GM23248 (cell line): Measurements from ENCODE around the gene YWHAQ. TPM values are rescaled to one million over a fixed set of nuclear protein-coding genes. Genes with fewer than 3 reads are reported as not detected.
A peak's percentile ranks its signal among the peaks of the same experiment; 100 is the strongest.

Source experiments
- DNase-seq: peaks from one replicate; pipeline ENCODE4 v3.0.0-alpha.2; 2015
- H2AFZ ChIP-seq: fragments of 200-600 bp; sonication (generic); 2 replicates; pipeline ENCODE4 v1.6.1; 2016; ENCODE audit warnings: antibody characterized with exemption
- H3F3A ChIP-seq: fragments of 200-600 bp; sonication (generic); 2 replicates; pipeline ENCODE4 v1.6.1; 2016; ENCODE audit warnings: mild to moderate bottlenecking, antibody characterized with exemption, mixed run types; ENCODE audit not compliant: insufficient read depth
- H3K27ac ChIP-seq: fragments of 200-600 bp; sonication (generic); 2 replicates; pipeline ENCODE4 v1.5.1; 2016; ENCODE audit warnings: mild to moderate bottlenecking
- H3K27me3 ChIP-seq: fragments of 200-600 bp; sonication (generic); replicated peaks from 2 replicates; pipeline ENCODE4 v1.6.1; 2016; ENCODE audit warnings: mild to moderate bottlenecking; ENCODE audit not compliant: insufficient read depth
- H3K36me3 ChIP-seq: fragments of 200-600 bp; sonication (generic); 2 replicates; pipeline ENCODE4 v1.6.1; 2016; ENCODE audit warnings: low read depth, mild to moderate bottlenecking
- H3K4me1 ChIP-seq: fragments of 200-600 bp; sonication (generic); 2 replicates; pipeline ENCODE4 v1.6.1; 2016; ENCODE audit warnings: mild to moderate bottlenecking; ENCODE audit not compliant: insufficient read depth
- H3K4me2 ChIP-seq: fragments of 200-600 bp; sonication (generic); one replicate; pipeline ENCODE4 v1.6.1; 2016; ENCODE audit warnings: mild to moderate bottlenecking; ENCODE audit not compliant: unreplicated experiment
- H3K4me3 ChIP-seq: fragments of 200-600 bp; sonication (generic); 2 replicates; pipeline ENCODE4 v1.5.1; 2016; ENCODE audit warnings: mild to moderate bottlenecking
- H3K79me2 ChIP-seq: fragments of 200-600 bp; sonication (generic); 2 replicates; pipeline ENCODE4 v1.6.1; 2016; ENCODE audit warnings: mild to moderate bottlenecking; ENCODE audit not compliant: insufficient read depth
- H3K9ac ChIP-seq: fragments of 200-600 bp; sonication (generic); 2 replicates; pipeline ENCODE4 v1.6.1; 2016; ENCODE audit warnings: mild to moderate bottlenecking
- H3K9me2 ChIP-seq: fragments of 200-600 bp; sonication (generic); 2 replicates; pipeline ENCODE4 v1.6.1; 2016; ENCODE audit warnings: mixed run types, mild to moderate bottlenecking, moderate library complexity; ENCODE audit not compliant: insufficient read depth
- H3K9me3 ChIP-seq: fragments of 200-600 bp; sonication (generic); one replicate; pipeline ENCODE4 v1.6.1; 2017; ENCODE audit warnings: low read depth
- H4K20me1 ChIP-seq: fragments of 200-600 bp; sonication (generic); 2 replicates; pipeline ENCODE4 v1.6.0; 2016; ENCODE audit not compliant: insufficient read depth
- EZH2 ChIP-seq: fragments of 200-600 bp; sonication (generic); IDR thresholded peaks from 2 replicates; pipeline ENCODE4 v1.6.1; 2018; ENCODE audit warnings: antibody characterized with exemption, mild to moderate bottlenecking; ENCODE audit not compliant: insufficient read depth, poor library complexity, severe bottlenecking
- EZH2phosphoT487 ChIP-seq: fragments of 200-600 bp; sonication (generic); IDR thresholded peaks from 2 replicates; pipeline ENCODE4 v1.6.1; 2018; ENCODE audit warnings: antibody characterized with exemption, moderate library complexity, mild to moderate bottlenecking, low read depth; ENCODE audit not compliant: insufficient read depth
- WGBS, 2 experiments: methylation state at CpG; one replicate each; pipeline ENCODE4 v1.1.6; 2015 to 2017; ENCODE audit warnings: low lambda C conversion rate in 2 of 2, low coverage in 1 of 2; ENCODE audit errors: missing lambda C conversion rate in 2 of 2; 5-methylcytosine and 5-hydroxymethylcytosine counted together
- in situ Hi-C: fragments of 300-500 bp; cut with MboI; formaldehyde crosslinking; loops from 2 replicates; pipeline ENCODE4 v1.15.0; 2020
- polyA plus RNA-seq: library from polyadenylated mRNA; unstranded; fragments of >200 nt; fragmentation: Nextera tagmentation; extraction: Ambion mirVana; gene quantifications from 2 replicates; pipeline ENCODE4 v1.2.1, GENCODE V29; 2016
- total RNA-seq: library from RNA; depleted of rRNA; stranded (reverse); fragments of >200 nt; shearing (Covaris generic); gene quantifications from 2 replicates; pipeline ENCODE4 v1.2.3, GENCODE V29; 2014

YWHAQ gene
- total and polyA plus RNA-seq, 2 experiments from 2014 or later: 400 to 694 TPM

DNA sequence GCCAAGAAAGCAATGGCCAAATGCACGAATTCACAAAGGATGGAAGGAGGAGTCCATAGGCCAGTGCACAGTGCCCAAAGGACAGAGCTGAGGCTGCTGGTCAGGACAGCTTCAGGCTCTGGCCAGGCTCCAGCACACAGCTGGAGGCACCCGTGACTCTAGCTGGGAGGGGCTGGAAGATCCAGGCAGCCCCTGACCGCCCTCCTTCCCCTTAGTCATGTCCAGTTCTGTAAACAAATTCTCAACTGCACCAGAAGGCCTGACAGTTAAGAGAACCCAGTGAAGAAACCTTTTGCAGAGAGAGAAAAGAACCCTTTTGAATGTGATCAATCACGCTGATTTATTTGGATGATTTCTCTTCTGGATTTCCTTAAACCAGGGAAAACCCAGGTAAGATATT, 7.7 kb upstream of the YWHAQ start:
- Histone ChIP-seq H3K4me2 (peak overlapping the region; percentile 45), H3K9ac (peak overlapping the region; percentile 61), H3K27me3 (no peaks in the 10 kb centered on the region), H3K79me2 (no peaks in the 10 kb centered on the region), H3F3A (peaks cover 34% of the 10 kb centered on the region), H3K4me3 (peak overlapping the region; percentile 11; the same call in 1 of the 2 replicates), H3K9me3 (no peaks in the 10 kb centered on the region), H3K4me1 (peaks cover 29% of the 10 kb centered on the region), H3K36me3 (no peaks in the 10 kb centered on the region), H4K20me1 (no peaks in the 10 kb centered on the region), H3K27ac (peak overlapping the region; percentile 62), H2AFZ (0 out of 2 replicates have a peak overlapping the region, but pooled peaks have one; percentile 31), H3K9me2 (no peaks in the 10 kb centered on the region)
- peak; percentile 98 for DNase-seq
- 11 to 19% methylated on average over 4 of the region's 4 CpGs for WGBS, 2 experiments
- TF ChIP-seq EZH2: no peak
- no peak for TF ChIP-seq EZH2phosphoT487
- in situ Hi-C loops: no loop called here

DNA sequence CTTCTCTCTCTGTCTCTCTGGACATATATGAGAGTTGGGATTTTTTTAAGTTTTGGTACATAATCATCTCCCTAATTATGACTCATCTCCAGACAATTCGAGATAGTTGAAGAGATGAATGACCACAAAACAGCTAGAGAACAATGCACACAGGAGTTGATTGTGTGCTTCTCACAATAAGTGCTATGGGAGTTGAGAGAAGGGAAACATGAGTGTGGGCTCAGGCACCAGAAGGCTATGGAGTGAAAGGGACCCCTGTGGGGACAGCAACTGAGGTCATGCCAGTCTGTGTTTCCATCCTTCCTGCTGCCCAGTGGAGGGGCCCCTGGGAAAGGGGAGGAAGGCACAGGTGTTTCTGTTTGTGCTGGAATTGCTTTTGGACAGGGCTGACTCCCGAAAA, 6.5 kb upstream of the YWHAQ start:
- no peaks in the 10 kb centered on the region for H3K36me3 ChIP-seq
- H3F3A ChIP-seq: peaks cover 34% of the 10 kb centered on the region
- H4K20me1 ChIP-seq: no peaks in the 10 kb centered on the region
- H3K4me1 ChIP-seq: peaks cover 29% of the 10 kb centered on the region
- peak overlapping the region; percentile 43 for H3K4me2 ChIP-seq
- H3K9me2 ChIP-seq: no peaks in the 10 kb centered on the region
- WGBS, 2 experiments: 23 to 33% methylated on average over 2 of the region's 2 CpGs
- H3K9ac ChIP-seq: 0 out of 2 replicates have a peak overlapping the region, but pooled peaks have one; percentile 13
- no peaks in the 10 kb centered on the region for H3K79me2 ChIP-seq
- no peak overlapping the region for H3K4me3 ChIP-seq
- peak overlapping the region; percentile 28 for H3K27ac ChIP-seq
- no peaks in the 10 kb centered on the region for H3K9me3 ChIP-seq
- TF ChIP-seq EZH2phosphoT487 (no peak), EZH2 (no peak)
- no peaks in the 10 kb centered on the region for H3K27me3 ChIP-seq
- in situ Hi-C loops: no loop called here
- DNase-seq: peak; percentile 79
- H2AFZ ChIP-seq: no peak overlapping the region

DNA sequence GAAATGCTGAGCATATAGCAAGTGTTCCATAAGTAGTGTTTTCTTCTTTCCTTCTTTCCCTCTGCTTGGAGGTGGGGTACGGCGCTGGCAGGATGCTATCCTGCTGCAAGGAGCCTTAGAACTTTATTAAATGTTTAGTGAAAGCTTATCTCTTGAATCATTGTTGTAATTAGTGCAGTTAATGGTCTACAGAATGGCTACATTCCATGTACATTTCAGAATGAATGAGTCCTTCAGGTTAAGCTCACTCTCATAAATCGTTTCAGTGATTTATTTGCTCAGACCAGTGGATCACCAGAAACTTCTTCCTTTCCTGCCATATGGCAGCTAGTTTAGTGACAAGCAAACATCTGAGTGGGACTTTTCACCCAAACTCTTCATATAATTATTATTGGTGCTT, 3.3 kb upstream of the YWHAQ start:
- H3K9me2 ChIP-seq: no peaks in the 10 kb centered on the region
- 81 to 89% methylated on average over 3 of the region's 3 CpGs for WGBS, 2 experiments
- no peak overlapping the region for H3K9ac ChIP-seq
- H3K79me2 ChIP-seq: peaks cover 13% of the 10 kb centered on the region
- no peak overlapping the region for H3K4me3 ChIP-seq
- H3K9me3 ChIP-seq: no peaks in the 10 kb centered on the region
- no peaks in the 10 kb centered on the region for H4K20me1 ChIP-seq
- H3K27me3 ChIP-seq: no peaks in the 10 kb centered on the region
- no peak overlapping the region for H3K27ac ChIP-seq
- peaks cover 28% of the 10 kb centered on the region for H3K4me1 ChIP-seq
- no peak overlapping the region for H3K4me2 ChIP-seq
- in situ Hi-C loops: no loop called here
- no peak overlapping the region for H2AFZ ChIP-seq
- DNase-seq: no peak
- TF ChIP-seq EZH2 (no peak), EZH2phosphoT487 (no peak)
- peaks cover 31% of the 10 kb centered on the region for H3F3A ChIP-seq
- no peaks in the 10 kb centered on the region for H3K36me3 ChIP-seq

DNA sequence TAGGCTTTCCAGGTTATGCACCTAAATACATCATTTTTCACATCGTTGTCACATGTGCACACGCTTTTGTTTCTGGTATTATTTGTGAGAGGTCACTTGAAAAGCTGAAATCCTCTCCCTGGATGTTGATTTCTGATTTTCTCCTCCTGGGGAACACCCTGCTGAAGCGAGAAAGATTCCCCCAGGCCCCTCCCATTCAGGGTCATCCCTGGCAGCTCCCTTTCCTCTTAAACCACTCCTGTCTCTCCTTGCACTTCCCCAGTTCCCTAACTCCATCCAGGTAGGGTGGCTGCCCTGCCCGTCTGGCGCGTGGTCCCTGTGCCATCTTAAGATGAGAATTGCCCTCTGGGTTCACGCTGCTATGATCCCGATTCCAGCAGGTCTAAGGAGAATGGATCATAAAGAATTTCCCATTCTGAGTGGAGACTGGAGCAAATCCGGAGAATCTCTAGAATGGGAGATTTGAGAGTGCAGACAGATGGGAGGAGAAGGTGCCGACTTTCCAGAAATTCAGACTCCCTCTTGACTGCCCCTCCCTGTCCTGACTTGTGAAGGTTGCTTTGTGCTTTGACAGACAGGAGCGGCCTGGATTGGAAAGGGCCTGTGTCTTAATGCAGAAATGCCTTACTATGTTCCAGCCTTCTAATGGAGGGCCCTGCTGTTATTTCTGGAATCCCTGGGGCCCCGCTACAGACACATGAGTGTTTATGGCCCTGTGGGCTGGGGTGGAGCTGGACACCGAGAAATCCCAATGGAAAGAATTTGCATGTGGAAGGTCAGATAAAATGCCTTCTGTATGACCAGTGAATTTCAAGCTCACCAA, 1.3 kb upstream of the YWHAQ start:
- H3K9me3 ChIP-seq: no peaks in the 10 kb centered on the region
- H2AFZ ChIP-seq: no peak overlapping the region
- WGBS, 2 experiments: 91 to 93% methylated on average over 13 of the region's 13 CpGs
- in situ Hi-C loops: no loop called here
- H3K9me2 ChIP-seq: no peaks in the 10 kb centered on the region
- peaks cover 16% of the 10 kb centered on the region for H3K36me3 ChIP-seq
- H4K20me1 ChIP-seq: peaks cover 9% of the 10 kb centered on the region; the same call in 1 of the 2 replicates
- H3K9ac ChIP-seq: peak overlapping the region; percentile 97
- TF ChIP-seq EZH2phosphoT487 (no peak), EZH2 (no peak)
- peaks cover 33% of the 10 kb centered on the region for H3K79me2 ChIP-seq
- no peak for DNase-seq
- H3F3A ChIP-seq: peaks cover 34% of the 10 kb centered on the region; the same call in 1 of the 2 replicates
- H3K4me2 ChIP-seq: peak overlapping the region; percentile 80
- peaks cover 24% of the 10 kb centered on the region for H3K4me1 ChIP-seq
- H3K4me3 ChIP-seq: no peak overlapping the region
- H3K27me3 ChIP-seq: no peaks in the 10 kb centered on the region
- H3K27ac ChIP-seq: no peak overlapping the region

DNA sequence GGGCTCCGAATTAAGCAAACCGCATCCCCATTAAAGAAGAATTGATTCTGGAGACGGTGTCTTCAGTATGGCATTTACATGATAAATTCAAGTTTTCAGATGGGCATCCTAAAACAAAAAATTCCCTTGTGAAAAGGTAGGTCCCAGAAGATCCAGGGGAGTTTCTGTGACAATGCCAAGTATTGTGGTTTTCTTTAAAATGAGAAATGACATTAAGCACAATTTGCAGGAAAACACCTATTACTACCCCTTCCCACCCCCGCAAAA, 689 bp upstream of the YWHAQ start:
- Histone ChIP-seq H3F3A (peaks cover 34% of the 10 kb centered on the region), H3K27me3 (no peaks in the 10 kb centered on the region), H3K27ac (peak overlapping the region; percentile 80), H2AFZ (peak overlapping the region; percentile 73), H3K79me2 (peaks cover 39% of the 10 kb centered on the region), H3K4me2 (peak overlapping the region; percentile 80), H3K9me2 (no peaks in the 10 kb centered on the region), H3K4me1 (peaks cover 25% of the 10 kb centered on the region), H3K9me3 (no peaks in the 10 kb centered on the region), H3K36me3 (peaks cover 20% of the 10 kb centered on the region), H4K20me1 (peaks cover 9% of the 10 kb centered on the region; the same call in 1 of the 2 replicates), H3K9ac (peak overlapping the region; percentile 97), H3K4me3 (peak overlapping the region; percentile 94)
- TF ChIP-seq EZH2 (no peak), EZH2phosphoT487 (no peak)
- DNase-seq: no peak
- 35 to 36% methylated on average over 4 of the region's 4 CpGs for WGBS, 2 experiments
- in situ Hi-C loops: no loop called here
